Diencephalon (tissue), 1 donor: ENCODE results near the gene OR10J5. TPM values are rescaled to one million over a fixed set of nuclear protein-coding genes. Genes with fewer than 3 reads are reported as not detected.

ENCODE experiments used
- total RNA-seq: library from RNA; depleted of rRNA; stranded (reverse); fragments of >200 nt; gene quantifications from one replicate; pipeline ENCODE4 v1.2.3, GENCODE V29; 2014

The OR10J5 gene
- total RNA-seq, result not detected

GRCh38 chr1:159535907-159536306, at the start of gene OR10J5:
Gene OR10J5, minus strand, starts transcription at chr1:159536007. Its CDS starts 0 bp downstream, at chr1:159536007.

Other genes with a start within 250 kb of the OR10J5 start
- gene FCER1A, start 233.7 kb downstream of the OR10J5 start, total RNA-seq, result not detected
- gene OR10J4, start 103.8 kb downstream of the OR10J5 start, total RNA-seq, result not detected
- gene OR10J1, start 96.3 kb downstream of the OR10J5 start, total RNA-seq, result not detected
- gene APCS, start 51.8 kb upstream of the OR10J5 start, total RNA-seq, result not detected
- not detected for gene CRP, start 178.6 kb upstream of the OR10J5 start, total RNA-seq
- 19.6 TPM for gene DUSP23, start 245.0 kb upstream of the OR10J5 start, total RNA-seq